Memory B cell (primary cell): ENCODE data around the gene CWF19L1.
A peak's percentile ranks its signal among the peaks of the same experiment; 100 is the strongest.
"Not testable (repeated sequence)": the region's sequence is repeated elsewhere in the genome, so short reads cannot be mapped to it uniquely, and the experiment has no call there.

ENCODE experiments used
- ATAC-seq: fragments of 150-1000 bp; cut with Tn5 transposase; 2 replicates; pipeline ENCODE4 v1.10.0; 2021; ENCODE audit warnings: low read depth, mild to moderate bottlenecking, moderate library complexity
- DNase-seq, 2 donors: peaks; one replicate each; pipeline ENCODE4 v3.0.0; 2022; ENCODE audit warnings: low spot score in 2 of 2
- H3K27ac Mint-ChIP-seq: one replicate; pipeline ENCODE4 v1.8.0; 2022; ENCODE audit warnings: mild to moderate bottlenecking, moderate library complexity, mixed read lengths
- H3K27me3 Mint-ChIP-seq: one replicate; pipeline ENCODE4 v1.8.0; 2022; ENCODE audit warnings: mixed read lengths
- H3K36me3 Mint-ChIP-seq: one replicate; pipeline ENCODE4 v1.8.0; 2022; ENCODE audit warnings: mild to moderate bottlenecking, mixed read lengths
- H3K4me1 Mint-ChIP-seq: one replicate; pipeline ENCODE4 v1.8.0; 2022; ENCODE audit warnings: mixed read lengths
- H3K4me3 Mint-ChIP-seq: one replicate; pipeline ENCODE4 v1.8.0; 2022; ENCODE audit warnings: mild to moderate bottlenecking, moderate library complexity, mixed read lengths
- H3K9me3 Mint-ChIP-seq: one replicate; pipeline ENCODE4 v1.8.0; 2022; ENCODE audit warnings: mixed read lengths

The CWF19L1 gene

DNA sequence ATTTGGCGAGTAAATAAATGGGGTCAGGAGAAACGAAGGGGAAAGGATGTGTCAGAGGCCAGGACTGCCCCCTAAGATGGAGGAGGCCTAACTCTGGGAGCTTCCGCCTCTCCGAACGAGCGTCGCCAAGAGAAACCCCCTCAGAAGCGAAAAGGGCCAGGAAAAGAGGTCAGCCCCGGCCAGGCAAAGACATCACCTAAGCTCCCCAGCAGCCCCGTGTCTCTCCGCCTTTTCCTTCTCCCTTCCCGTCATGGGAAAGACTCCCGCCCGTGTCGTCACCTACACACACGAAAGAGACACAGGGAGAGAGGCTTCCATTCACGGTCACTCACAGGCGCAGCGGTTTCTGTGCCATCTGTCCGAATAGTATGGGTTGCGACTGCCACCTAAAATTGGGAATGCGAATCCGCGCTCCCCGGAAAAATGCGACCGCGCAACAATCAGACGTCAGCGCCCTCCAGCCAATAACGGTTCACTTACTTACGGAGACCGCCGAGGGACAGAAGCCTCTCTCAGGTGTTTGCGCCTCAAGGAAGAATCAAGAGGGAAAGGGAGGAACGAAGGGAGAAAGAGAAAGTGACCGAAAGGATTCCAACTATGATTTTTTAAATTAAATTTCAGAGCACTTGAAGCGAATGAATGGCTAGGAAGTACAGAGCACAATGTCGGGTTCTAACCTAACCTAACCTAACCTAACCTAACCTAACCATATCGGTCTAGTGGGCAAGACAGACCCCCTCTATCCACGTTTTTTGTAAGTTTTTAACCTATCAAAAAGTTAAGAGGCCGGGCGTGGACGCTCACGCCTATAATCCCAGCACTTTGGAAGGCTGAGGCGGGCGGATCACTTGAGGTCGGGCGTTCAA lies at the start of gene CWF19L1:
TSS of gene CWF19L1 (minus strand) at position 400 of the 866 bp plus-strand sequence. CDS start at position 355, 45 bp downstream.
- DNase-seq, result peak; percentile 39 to 63
- Mint-ChIP-seq H3K4me1 (peaks cover 17% of the 10 kb centered on the region), H3K27me3 (no peaks in the 10 kb centered on the region), H3K36me3 (peaks cover 5% of the 10 kb centered on the region), H3K9me3 (no peaks in the 10 kb centered on the region), H3K27ac (peak within 1 kb of the TSS; percentile 99), H3K4me3 (peak within 1 kb of the TSS; percentile 100)
- peak; percentile 75 for ATAC-seq

DNA sequence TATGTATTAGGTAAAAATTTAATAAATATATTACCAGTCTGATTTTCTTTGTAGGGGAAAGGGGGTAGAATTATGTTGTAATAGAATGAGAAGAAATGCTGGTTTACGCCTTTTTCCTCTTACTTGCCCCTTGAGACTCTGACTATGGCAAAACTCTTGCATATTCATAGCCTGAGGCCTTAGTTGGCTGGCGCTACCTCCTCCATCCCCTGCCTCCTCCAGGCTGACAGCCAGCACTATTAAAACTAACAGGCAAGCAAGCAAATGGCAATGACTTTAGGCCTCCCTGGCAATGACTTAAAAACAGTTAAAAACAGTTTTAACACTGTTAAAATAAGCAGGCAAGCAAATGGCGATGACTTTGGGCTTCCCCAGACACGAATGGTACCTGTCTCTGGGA lies 48.2 kb upstream of the CWF19L1 start:
- no peaks in the 10 kb centered on the region for H3K4me1 Mint-ChIP-seq
- H3K4me3 Mint-ChIP-seq, result no peak overlapping the region
- H3K36me3 Mint-ChIP-seq, result no peaks in the 10 kb centered on the region
- H3K27me3 Mint-ChIP-seq, result peaks cover 21% of the 10 kb centered on the region
- no peaks in the 10 kb centered on the region for H3K9me3 Mint-ChIP-seq
- ATAC-seq (no peak), DNase-seq (no peak)
- no peak overlapping the region for H3K27ac Mint-ChIP-seq

DNA sequence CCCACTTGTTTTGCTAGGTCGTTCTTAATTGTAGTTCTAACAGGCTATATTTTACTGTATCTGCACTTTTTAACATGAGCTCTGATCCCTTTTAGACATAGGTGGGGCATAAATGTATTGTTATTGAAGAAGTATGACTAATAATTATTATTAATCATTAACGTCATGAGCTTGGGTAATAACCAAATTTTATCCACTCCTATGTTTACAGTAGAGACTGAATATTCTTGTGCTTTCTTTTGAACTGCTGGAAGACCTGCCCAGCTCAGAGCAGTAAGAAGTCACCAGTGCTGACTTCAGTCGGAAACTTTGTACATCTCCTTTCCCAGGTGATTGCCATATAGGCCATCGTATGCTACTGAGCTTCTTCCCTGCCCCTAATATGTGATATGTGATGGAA lies 43.9 kb upstream of the CWF19L1 start:
- no peaks in the 10 kb centered on the region for H3K4me1 Mint-ChIP-seq
- H3K27me3 Mint-ChIP-seq, result peaks cover 17% of the 10 kb centered on the region
- no peaks in the 10 kb centered on the region for H3K9me3 Mint-ChIP-seq

DNA sequence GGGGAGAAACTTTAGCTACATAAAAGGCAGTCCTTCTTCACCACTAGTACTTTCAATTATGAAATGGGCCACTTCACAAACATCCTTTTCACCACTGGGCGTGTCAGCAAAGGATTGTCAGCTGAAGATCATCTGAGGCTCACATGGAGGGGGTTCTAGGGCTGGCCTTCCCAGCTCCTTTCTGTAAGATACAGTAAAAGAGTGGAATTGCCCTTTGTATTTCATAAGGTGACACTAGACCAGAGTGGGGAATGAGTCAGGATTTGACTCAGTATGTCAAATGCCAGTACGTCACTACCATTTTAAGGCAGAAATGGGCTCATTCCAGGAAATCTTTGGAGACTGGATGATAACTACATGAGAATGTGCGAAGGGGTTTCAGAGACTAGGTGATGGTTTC lies 40.2 kb upstream of the CWF19L1 start:
- peaks cover 16% of the 10 kb centered on the region for H3K27me3 Mint-ChIP-seq
- ATAC-seq (no peak), DNase-seq (no peak)
- no peak overlapping the region for H3K4me3 Mint-ChIP-seq
- H3K9me3 Mint-ChIP-seq, result no peaks in the 10 kb centered on the region
- H3K4me1 Mint-ChIP-seq, result no peaks in the 10 kb centered on the region
- H3K36me3 Mint-ChIP-seq, result no peaks in the 10 kb centered on the region
- H3K27ac Mint-ChIP-seq, result no peak overlapping the region

More for the DNA sequence above, 43.9 kb upstream of the CWF19L1 start:
- no peak overlapping the region for H3K4me3 Mint-ChIP-seq
- ATAC-seq (no peak), DNase-seq (no peak)
- no peaks in the 10 kb centered on the region for H3K36me3 Mint-ChIP-seq
- no peak overlapping the region for H3K27ac Mint-ChIP-seq

- H3K27me3 Mint-ChIP-seq, result peaks cover 15% of the 10 kb centered on the region
- H3K27ac Mint-ChIP-seq, result no peak overlapping the region
- no peaks in the 10 kb centered on the region for H3K4me1 Mint-ChIP-seq
- no peaks in the 10 kb centered on the region for H3K9me3 Mint-ChIP-seq
- H3K36me3 Mint-ChIP-seq, result no peaks in the 10 kb centered on the region
- DNase-seq, result no peak
- no peak for ATAC-seq
- H3K4me3 Mint-ChIP-seq, result no peak overlapping the region
These were observed 39.4 kb upstream of the CWF19L1 start for GRCh38 chr10:100306861-100307260.

DNA sequence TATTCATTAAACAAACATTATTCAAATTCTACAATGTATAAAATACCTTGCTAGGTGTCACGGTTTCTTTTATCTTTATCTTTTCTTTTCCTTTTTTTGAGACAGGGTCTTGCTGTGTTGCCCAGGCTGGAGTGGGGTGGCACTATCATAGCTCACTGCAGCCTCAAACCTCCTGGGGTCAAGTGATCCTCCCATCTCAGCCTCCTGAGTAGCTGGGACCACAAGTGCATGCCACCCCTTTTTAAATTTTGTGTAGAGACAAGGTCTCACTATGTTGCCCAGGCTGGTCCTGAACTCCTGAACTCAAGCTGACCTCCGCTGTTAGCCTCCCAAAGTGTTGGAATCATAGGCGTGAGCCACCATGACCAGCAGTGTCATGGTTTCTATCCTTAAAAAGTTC lies 37.0 kb upstream of the CWF19L1 start:
- Mint-ChIP-seq H3K36me3 (no peaks in the 10 kb centered on the region), H3K27ac (no peak overlapping the region)
- no peak for DNase-seq

GRCh38 chr10:100303724-100304319 lies 36.4 kb upstream of the CWF19L1 start:
- no peak for DNase-seq
- H3K36me3 Mint-ChIP-seq, result no peaks in the 10 kb centered on the region
- peaks cover 15% of the 10 kb centered on the region for H3K27me3 Mint-ChIP-seq
- H3K4me1 Mint-ChIP-seq, result no peaks in the 10 kb centered on the region
- no peak overlapping the region for H3K4me3 Mint-ChIP-seq
- H3K27ac Mint-ChIP-seq, result no peak overlapping the region
- H3K9me3 Mint-ChIP-seq, result peaks cover 3% of the 10 kb centered on the region
- ATAC-seq, result peak; percentile 32

More for the DNA sequence above, 37.0 kb upstream of the CWF19L1 start:
- peaks cover 3% of the 10 kb centered on the region for H3K9me3 Mint-ChIP-seq
- H3K27me3 Mint-ChIP-seq, result peaks cover 16% of the 10 kb centered on the region
- no peak for ATAC-seq
- H3K4me3 Mint-ChIP-seq, result no peak overlapping the region
- no peaks in the 10 kb centered on the region for H3K4me1 Mint-ChIP-seq

DNA sequence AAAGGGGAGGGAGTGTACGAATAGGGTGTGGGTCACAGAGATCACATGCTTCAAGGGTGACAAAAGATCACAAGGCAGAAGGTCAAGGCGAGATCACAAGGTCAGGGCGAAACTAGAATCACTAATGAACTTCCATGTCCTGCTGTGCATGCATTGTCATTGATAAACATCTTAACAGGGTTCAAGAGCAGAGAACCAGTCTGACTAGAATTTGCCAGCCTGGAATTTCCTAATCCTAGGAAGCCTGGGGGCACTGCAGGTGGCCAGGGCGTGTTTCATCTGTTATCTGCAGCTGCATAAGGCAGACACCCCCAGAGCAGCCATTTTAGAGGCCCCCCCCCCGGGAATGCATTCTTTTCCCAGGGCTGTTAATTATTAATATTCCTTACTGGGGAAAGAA lies 33.7 kb upstream of the CWF19L1 start:
- not testable (repeated sequence) for H3K9me3 Mint-ChIP-seq, H3K36me3 Mint-ChIP-seq, H3K27ac Mint-ChIP-seq, H3K4me3 Mint-ChIP-seq, H3K4me1 Mint-ChIP-seq, ATAC-seq, DNase-seq
- H3K27me3 Mint-ChIP-seq, result peaks cover 12% of the 10 kb centered on the region

- no peak overlapping the region for H3K4me3 Mint-ChIP-seq
- DNase-seq, result no peak
- no peak for ATAC-seq
- H3K36me3 Mint-ChIP-seq, result no peaks in the 10 kb centered on the region
- peaks cover 19% of the 10 kb centered on the region for H3K27me3 Mint-ChIP-seq
- H3K27ac Mint-ChIP-seq, result no peak overlapping the region
- peaks cover 4% of the 10 kb centered on the region for H3K4me1 Mint-ChIP-seq
- peaks cover 3% of the 10 kb centered on the region for H3K9me3 Mint-ChIP-seq
These were observed 29.8 kb upstream of the CWF19L1 start for GRCh38 chr10:100297242-100297641.

GRCh38 chr10:100293066-100293465 lies 25.6 kb upstream of the CWF19L1 start:
- no peak for ATAC-seq
- Mint-ChIP-seq H3K4me3 (no peak overlapping the region), H3K36me3 (no peaks in the 10 kb centered on the region), H3K4me1 (peaks cover 4% of the 10 kb centered on the region), H3K27ac (no peak overlapping the region), H3K27me3 (peaks cover 13% of the 10 kb centered on the region), H3K9me3 (no peaks in the 10 kb centered on the region)
- no peak for DNase-seq

- H3K27ac Mint-ChIP-seq, DNase-seq, ATAC-seq, H3K4me1 Mint-ChIP-seq, H3K4me3 Mint-ChIP-seq, H3K9me3 Mint-ChIP-seq, H3K36me3 Mint-ChIP-seq: not testable (repeated sequence)
- H3K27me3 Mint-ChIP-seq, result peaks cover 13% of the 10 kb centered on the region
These were observed 24.9 kb upstream of the CWF19L1 start for GRCh38 chr10:100292300-100292699.

GRCh38 chr10:100291356-100291755 lies 23.9 kb upstream of the CWF19L1 start:
- Mint-ChIP-seq H3K27ac (no peak overlapping the region), H3K4me1 (peaks cover 8% of the 10 kb centered on the region), H3K27me3 (peaks cover 13% of the 10 kb centered on the region), H3K9me3 (no peaks in the 10 kb centered on the region), H3K4me3 (no peak overlapping the region), H3K36me3 (no peaks in the 10 kb centered on the region)
- no peak for ATAC-seq
- DNase-seq, result no peak

GRCh38 chr10:100289641-100290040 lies 22.2 kb upstream of the CWF19L1 start:
- peaks cover 20% of the 10 kb centered on the region for H3K4me1 Mint-ChIP-seq
- peaks cover 1% of the 10 kb centered on the region for H3K36me3 Mint-ChIP-seq
- H3K27ac Mint-ChIP-seq, result no peak overlapping the region
- no peak for ATAC-seq
- H3K9me3 Mint-ChIP-seq, result no peaks in the 10 kb centered on the region
- peaks cover 7% of the 10 kb centered on the region for H3K27me3 Mint-ChIP-seq
- no peak for DNase-seq
- H3K4me3 Mint-ChIP-seq, result no peak overlapping the region

DNA sequence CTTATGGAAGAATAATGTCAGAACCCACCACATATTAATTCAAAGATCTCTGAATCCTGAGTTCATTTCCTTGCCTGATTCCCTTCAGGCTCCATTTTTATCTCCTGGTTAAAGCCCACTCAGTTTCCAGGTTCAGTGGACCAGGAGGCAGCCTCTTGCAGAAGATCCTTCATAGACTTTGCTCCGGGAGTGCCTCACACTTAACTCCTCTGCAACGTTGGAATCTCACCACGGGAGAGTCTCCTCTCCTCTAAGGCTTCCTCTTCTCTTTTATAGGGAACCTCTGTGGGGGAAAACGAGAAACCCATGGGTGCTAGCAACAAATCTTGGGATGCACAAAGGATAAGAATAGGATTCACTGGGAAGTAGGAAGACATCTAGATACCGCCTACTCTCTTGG lies 20.8 kb upstream of the CWF19L1 start:
- DNase-seq, result no peak
- Mint-ChIP-seq H3K27ac (no peak overlapping the region), H3K4me3 (no peak overlapping the region), H3K27me3 (peaks cover 5% of the 10 kb centered on the region), H3K4me1 (peaks cover 22% of the 10 kb centered on the region), H3K9me3 (no peaks in the 10 kb centered on the region), H3K36me3 (peaks cover 2% of the 10 kb centered on the region)
- no peak for ATAC-seq
